ENCODE results near the gene LNX2. TPM values are rescaled to one million over a fixed set of nuclear protein-coding genes. Genes with fewer than 3 reads are reported as not detected.

LNX2 gene
- total and polyA plus RNA-seq, 2 donors (not counting 1 experiment from before 2014, with no cell fraction given), result 2.9 to 10.9 TPM

- Mint-ChIP-seq H3K27ac (no peak overlapping the region), H3K9me3 (ENCODE audit: insufficient read depth) (no peaks in the 10 kb centered on the region), H3K27me3 (no peaks in the 10 kb centered on the region), H3K4me1 (no peaks in the 10 kb centered on the region), H3K4me3 (no peak overlapping the region)
- no peak for TF ChIP-seq CTCF (IDR thresholded peaks at IDR 0.05)
- no peak for TF ChIP-seq EZH2 (IDR thresholded peaks at IDR 0.05; ENCODE audit: borderline replicate concordance, insufficient read depth, low read depth, low read length, poor library complexity, severe bottlenecking)
- peaks cover 0 to 11% of the 10 kb centered on the region in 2 experiments for H3K36me3 ChIP-seq (replicated peaks in 1 of 2; ENCODE audit: control extremely low read depth in 1 of 2, control insufficient read depth in 1 of 2, extremely low read depth in 1 of 2, insufficient read depth in 2 of 2, low read length in 1 of 2)
- intact Hi-C loops (cut with micrococcal nuclease), result no loop called here
- no peak overlapping the region for H3K27ac ChIP-seq (ENCODE audit: low read length in 2 of 2)
- H3K79me2 ChIP-seq (ENCODE audit: control insufficient read depth, insufficient read depth, low read length), result no peaks in the 10 kb centered on the region
- no peak overlapping the region for H3K4me2 ChIP-seq (replicated peaks; ENCODE audit: low read depth, low read length, poor library complexity, severe bottlenecking)
- CTCF ChIA-PET, result interaction anchor here (0.6 to 3.7 kb wide), 4 partner anchors 65 to 634 kb away, joined by 3 to 12 read pairs (median 4); no protein-coding TSS in a partner anchor
- POLR2A ChIA-PET, result no interaction called here
- H3K27me3 ChIP-seq (replicated peaks in 1 of 4; ENCODE audit: control extremely low read depth in 1 of 4, control insufficient read depth in 3 of 4, insufficient read depth in 4 of 4, low read length in 3 of 4), result no peaks in the 10 kb centered on the region
- no peaks in the 10 kb centered on the region for H4K20me1 ChIP-seq (ENCODE audit: control insufficient read depth, insufficient read depth, low read length, poor library complexity, severe bottlenecking)
- WGBS (ENCODE audit: insufficient coverage), result no CpG with 5 or more reads among the region's 2 CpGs
- ATAC-seq (ENCODE audit: low read depth) (no peak), DNase-seq (no peak)
- H3K9ac ChIP-seq (ENCODE audit: low read length), result no peak overlapping the region
- no peaks in the 10 kb centered on the region for H3K4me1 ChIP-seq (ENCODE audit: control insufficient read depth in 2 of 2, insufficient read depth in 2 of 2, low read length in 2 of 2)
- H2AFZ ChIP-seq (ENCODE audit: insufficient read depth, low read depth, low read length, poor library complexity, severe bottlenecking), result no peak overlapping the region
- H3K4me3 ChIP-seq (ENCODE audit: control extremely low read depth in 1 of 5, extremely low read depth in 1 of 5, insufficient read depth in 1 of 5, low read depth in 2 of 5, low read length in 4 of 5), result no peak overlapping the region
- H3K9me3 ChIP-seq (ENCODE audit: control extremely low read depth in 1 of 3, control insufficient read depth in 2 of 3, insufficient read depth in 1 of 3, low read length in 2 of 3), result no peaks in the 10 kb centered on the region
Measured at GRCh38 chr13:27559719-27560118, 60.6 kb downstream of the LNX2 start.

GRCh38 chr13:27556109-27556508, 64.2 kb downstream of the LNX2 start:
- no peaks in the 10 kb centered on the region for H3K27me3 Mint-ChIP-seq
- H3K27me3 ChIP-seq (replicated peaks in 1 of 4; ENCODE audit: control extremely low read depth in 1 of 4, control insufficient read depth in 3 of 4, insufficient read depth in 4 of 4, low read length in 3 of 4), result no peaks in the 10 kb centered on the region
- ChIA-PET POLR2A (no interaction called here), CTCF (interaction anchor here (0.7 to 3.8 kb wide), 5 partner anchors 9 to 270 kb away, joined by 3 to 27 read pairs (median 3); no protein-coding TSS in a partner anchor)
- no peaks in the 10 kb centered on the region for H3K4me1 Mint-ChIP-seq
- no peak overlapping the region for H3K4me3 ChIP-seq (ENCODE audit: control extremely low read depth in 1 of 5, extremely low read depth in 1 of 5, insufficient read depth in 1 of 5, low read depth in 2 of 5, low read length in 4 of 5)
- H3K9ac ChIP-seq (ENCODE audit: low read length), result no peak overlapping the region
- ATAC-seq (ENCODE audit: low read depth) (no peak), DNase-seq (peak; percentile 21)
- no CpG with 5 or more reads among the region's 2 CpGs for WGBS (ENCODE audit: insufficient coverage)
- no peak overlapping the region for H2AFZ ChIP-seq (ENCODE audit: insufficient read depth, low read depth, low read length, poor library complexity, severe bottlenecking)
- H3K27ac Mint-ChIP-seq, result no peak overlapping the region
- intact Hi-C loops (cut with micrococcal nuclease), result loop anchor here (2.0 kb wide), 1 partner anchor 15 kb away; no protein-coding TSS in a partner anchor
- H3K9me3 ChIP-seq (ENCODE audit: control extremely low read depth in 1 of 3, control insufficient read depth in 2 of 3, insufficient read depth in 1 of 3, low read length in 2 of 3), result no peaks in the 10 kb centered on the region
- H3K4me2 ChIP-seq (replicated peaks; ENCODE audit: low read depth, low read length, poor library complexity, severe bottlenecking), result no peak overlapping the region
- H3K4me3 Mint-ChIP-seq, result no peak overlapping the region
- no peaks in the 10 kb centered on the region for H3K4me1 ChIP-seq (ENCODE audit: control insufficient read depth in 2 of 2, insufficient read depth in 2 of 2, low read length in 2 of 2)
- no peaks in the 10 kb centered on the region for H3K9me3 Mint-ChIP-seq (ENCODE audit: insufficient read depth)
- no peak for TF ChIP-seq EZH2 (IDR thresholded peaks at IDR 0.05; ENCODE audit: borderline replicate concordance, insufficient read depth, low read depth, low read length, poor library complexity, severe bottlenecking)
- TF ChIP-seq CTCF (IDR thresholded peaks at IDR 0.05), result no peak
- H3K27ac ChIP-seq (ENCODE audit: low read length in 2 of 2), result no peak overlapping the region
- no peaks in the 10 kb centered on the region for H4K20me1 ChIP-seq (ENCODE audit: control insufficient read depth, insufficient read depth, low read length, poor library complexity, severe bottlenecking)
- H3K36me3 ChIP-seq (replicated peaks in 1 of 2; ENCODE audit: control extremely low read depth in 1 of 2, control insufficient read depth in 1 of 2, extremely low read depth in 1 of 2, insufficient read depth in 2 of 2, low read length in 1 of 2), result peaks cover 0 to 10% of the 10 kb centered on the region in 2 experiments
- no peaks in the 10 kb centered on the region for H3K79me2 ChIP-seq (ENCODE audit: control insufficient read depth, insufficient read depth, low read length)
